GM19238 (cell line): ENCODE results near the gene PPP1R14D.

Source experiments
- DNase-seq: peaks from one replicate; pipeline ENCODE4 v3.0.0; 2011; ENCODE audit warnings: low spot score; ENCODE audit not compliant: insufficient read length

The PPP1R14D gene

GRCh38 chr15:40823572-40824343 lies 4.8 kb downstream of the PPP1R14D start:
- DNase-seq = no peak

GRCh38 chr15:40821195-40821594 lies 7.3 kb downstream of the PPP1R14D start:
- no peak for DNase-seq

GRCh38 chr15:40819048-40819447 lies 9.5 kb downstream of the PPP1R14D start:
- no peak for DNase-seq

GRCh38 chr15:40815042-40815698 lies 13.3 kb downstream of the PPP1R14D start:
- DNase-seq = no peak

GRCh38 chr15:40812721-40813425 lies 15.6 kb downstream of the PPP1R14D start:
- DNase-seq = no peak

GRCh38 chr15:40808861-40809450 lies 19.6 kb downstream of the PPP1R14D start:
- no peak for DNase-seq

GRCh38 chr15:40807888-40808461 lies 20.5 kb downstream of the PPP1R14D start:
- no peak for DNase-seq

- DNase-seq = peak; percentile 85
Measured at GRCh38 chr15:40807028-40807887, 21.2 kb downstream of the PPP1R14D start, which contains the start of the genes DNAJC17 and ZFYVE19. Gene DNAJC17, minus strand, starts transcription at chr15:40807473. Its CDS starts 27 bp downstream, at chr15:40807446. Gene ZFYVE19, plus strand, starts transcription at chr15:40807089. Its CDS starts 501 bp downstream, at chr15:40807590.

- DNase-seq = no peak
Measured at GRCh38 chr15:40806672-40807027, 21.9 kb downstream of the PPP1R14D start.

GRCh38 chr15:40803688-40804087 lies 24.8 kb downstream of the PPP1R14D start:
- DNase-seq = no peak

GRCh38 chr15:40803076-40803475 lies 25.4 kb downstream of the PPP1R14D start:
- no peak for DNase-seq

GRCh38 chr15:40799523-40799922 lies 29.0 kb downstream of the PPP1R14D start:
- DNase-seq = no peak

- no peak for DNase-seq
Measured at GRCh38 chr15:40796512-40796911, 32.0 kb downstream of the PPP1R14D start.

GRCh38 chr15:40796041-40796440 lies 32.5 kb downstream of the PPP1R14D start:
- no peak for DNase-seq

GRCh38 chr15:40793216-40793989 lies 35.1 kb downstream of the PPP1R14D start:
- no peak for DNase-seq

- no peak for DNase-seq
Measured at GRCh38 chr15:40792394-40792793, 36.1 kb downstream of the PPP1R14D start.

GRCh38 chr15:40790718-40791117 lies 37.8 kb downstream of the PPP1R14D start:
- DNase-seq = no peak

GRCh38 chr15:40789999-40790398 lies 38.5 kb downstream of the PPP1R14D start:
- DNase-seq = no peak

GRCh38 chr15:40789119-40789518 lies 39.4 kb downstream of the PPP1R14D start:
- DNase-seq = no peak

- no peak for DNase-seq
Measured at GRCh38 chr15:40787991-40788390, 40.5 kb downstream of the PPP1R14D start.
